ENCODE data around the gene NEK2.
"Not testable (repeated sequence)": the region's sequence is repeated elsewhere in the genome, so short reads cannot be mapped to it uniquely, and the experiment has no call there.

Gene NEK2

GRCh38 chr1:211648980-211649934 lies 26.2 kb downstream of the NEK2 start:
- DNase-seq = no peak

GRCh38 chr1:211648336-211648735 lies 27.1 kb downstream of the NEK2 start:
- DNase-seq = no peak

DNA sequence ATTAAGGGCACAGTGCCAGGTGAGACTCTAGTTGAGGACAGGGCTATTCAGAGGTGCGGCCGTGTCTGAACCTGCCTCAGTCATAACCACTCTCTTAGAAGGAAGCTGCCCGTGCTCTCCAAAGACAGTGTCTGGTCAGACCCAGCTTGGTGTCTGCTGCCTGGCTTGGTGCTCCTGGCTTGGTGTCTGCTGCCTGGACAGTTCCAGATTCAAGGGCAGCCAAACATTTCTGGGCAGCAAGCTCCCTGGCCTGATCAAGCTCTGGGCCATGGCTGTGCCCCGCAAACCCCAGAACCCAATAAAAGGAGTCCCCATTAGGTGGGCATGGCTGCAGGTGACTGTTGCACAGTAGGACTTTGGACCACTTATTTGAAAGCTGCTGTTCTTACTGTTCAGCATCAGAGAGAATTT lies 27.7 kb downstream of the NEK2 start:
- DNase-seq = no peak

DNA sequence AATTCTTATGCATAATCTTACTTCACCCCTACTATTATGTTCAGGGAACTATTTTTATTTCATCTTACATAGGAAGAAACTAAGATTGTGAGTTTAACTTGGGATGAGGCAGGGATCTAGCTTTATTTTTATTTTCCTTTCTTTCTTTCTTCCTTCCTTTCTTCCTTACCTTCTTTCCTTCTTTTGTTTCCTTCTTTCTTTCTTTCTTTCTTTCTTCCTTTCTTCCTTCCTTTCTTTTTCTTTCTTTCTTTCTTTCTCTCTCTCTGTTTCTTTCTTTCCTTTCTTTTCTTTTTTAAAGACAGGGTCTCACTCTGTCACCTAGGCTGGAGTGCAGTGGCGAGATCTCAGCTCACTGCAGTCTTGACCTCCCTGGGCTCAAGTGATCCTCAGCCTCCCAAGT lies 28.9 kb downstream of the NEK2 start:
- DNase-seq = no peak

GRCh38 chr1:211645601-211646000 lies 29.8 kb downstream of the NEK2 start:
- DNase-seq = not testable (repeated sequence)

GRCh38 chr1:211644653-211645052 lies 30.8 kb downstream of the NEK2 start:
- no peak for DNase-seq

GRCh38 chr1:211643324-211644212 lies 31.9 kb downstream of the NEK2 start:
- DNase-seq = no peak

- DNase-seq = no peak
Observed at GRCh38 chr1:211642870-211643269, 32.6 kb downstream of the NEK2 start.

GRCh38 chr1:211641942-211642341 lies 33.5 kb downstream of the NEK2 start:
- no peak for DNase-seq

- no peak for DNase-seq
Observed at GRCh38 chr1:211641044-211641800, 34.2 kb downstream of the NEK2 start.

GRCh38 chr1:211640301-211640630 lies 35.2 kb downstream of the NEK2 start:
- DNase-seq = no peak

GRCh38 chr1:211639475-211640300 lies 35.7 kb downstream of the NEK2 start:
- no peak for DNase-seq

DNA sequence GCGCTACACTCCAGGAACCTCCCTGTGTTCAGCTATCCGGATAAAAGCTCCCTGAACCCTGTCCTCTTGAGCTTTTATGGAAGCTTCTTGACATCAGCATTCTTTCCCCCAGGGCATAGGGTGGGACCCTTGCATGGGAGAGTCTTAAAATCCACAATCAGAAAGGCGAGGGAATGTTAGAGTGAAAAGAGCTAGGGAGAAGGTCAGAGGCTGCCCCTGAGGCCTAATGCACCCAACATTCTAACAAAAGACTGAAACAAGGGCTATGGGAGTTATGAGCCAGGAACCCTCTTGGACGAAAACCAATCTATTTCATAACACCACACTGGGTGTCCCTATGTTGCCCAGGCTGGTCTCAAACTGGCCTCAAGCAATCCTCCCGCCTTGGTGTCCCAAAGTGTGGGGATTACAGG lies 36.7 kb downstream of the NEK2 start:
- no peak for DNase-seq

- no peak for DNase-seq
Observed at GRCh38 chr1:211638246-211638645, 37.2 kb downstream of the NEK2 start.

DNA sequence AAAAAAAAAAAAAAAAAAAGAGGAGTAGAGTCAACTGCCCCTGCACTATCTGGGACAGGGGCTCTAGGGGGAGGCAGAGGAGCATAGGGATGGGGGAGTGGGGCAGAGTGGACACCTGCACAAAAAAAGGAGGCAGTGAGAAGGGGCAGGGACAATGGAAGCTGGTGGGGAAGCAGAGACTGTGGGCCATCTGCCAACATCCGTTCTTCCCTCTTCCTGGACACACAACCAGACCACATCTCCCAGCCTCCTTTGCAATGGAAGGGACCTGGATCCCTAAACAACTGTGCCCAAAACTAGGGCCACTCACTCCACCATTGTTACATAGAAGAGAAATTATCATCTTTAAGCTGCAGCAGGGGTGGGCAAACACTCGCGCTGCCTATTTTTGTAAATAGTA lies 38.4 kb downstream of the NEK2 start:
- DNase-seq = no peak

DNA sequence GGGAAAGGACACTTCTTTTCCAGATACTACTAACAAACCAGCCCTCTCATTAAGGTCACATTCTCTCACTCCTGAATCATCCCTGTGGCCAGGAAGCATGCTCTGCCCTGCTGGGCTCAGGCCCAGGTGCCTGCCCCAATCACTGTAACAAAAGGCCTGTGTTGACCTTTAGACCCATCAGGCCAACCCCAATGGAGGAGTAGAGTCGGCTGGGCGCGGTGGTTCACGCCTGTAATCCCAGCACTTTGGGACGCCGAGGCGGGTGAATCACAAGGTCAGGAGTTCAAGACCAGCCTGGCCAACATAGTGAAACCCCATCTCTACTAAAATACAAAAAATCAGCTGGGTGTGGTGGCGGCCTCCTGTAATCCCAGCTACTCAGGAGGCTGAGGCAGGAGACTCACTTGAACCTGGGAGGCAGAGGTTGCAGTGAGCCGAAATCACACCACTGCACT lies 38.8 kb downstream of the NEK2 start:
- not testable (repeated sequence) for DNase-seq

- DNase-seq = no peak
Observed at GRCh38 chr1:211635597-211636205, 39.7 kb downstream of the NEK2 start.

- DNase-seq = no peak
Observed at GRCh38 chr1:211634931-211635330, 40.5 kb downstream of the NEK2 start.

DNA sequence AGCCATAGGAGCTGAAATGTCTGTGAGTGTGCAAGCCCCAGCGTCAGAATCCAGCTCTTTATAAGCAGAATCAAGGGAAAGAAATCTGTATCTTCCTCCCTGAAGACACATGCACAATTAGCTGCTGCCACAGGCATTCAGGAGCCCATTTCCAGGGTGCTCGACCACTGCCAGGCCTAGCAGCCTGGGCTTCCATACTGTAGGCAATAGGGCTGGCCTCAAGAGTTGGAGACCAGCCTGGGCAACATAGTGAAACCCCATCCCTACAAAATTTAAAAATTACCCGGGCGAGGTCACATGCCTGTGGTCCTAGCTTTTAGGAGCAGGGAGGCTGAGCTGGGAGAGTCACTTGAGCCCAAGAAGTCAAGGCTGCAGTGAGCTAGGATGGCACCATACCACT lies 41.0 kb downstream of the NEK2 start:
- no peak for DNase-seq

DNA sequence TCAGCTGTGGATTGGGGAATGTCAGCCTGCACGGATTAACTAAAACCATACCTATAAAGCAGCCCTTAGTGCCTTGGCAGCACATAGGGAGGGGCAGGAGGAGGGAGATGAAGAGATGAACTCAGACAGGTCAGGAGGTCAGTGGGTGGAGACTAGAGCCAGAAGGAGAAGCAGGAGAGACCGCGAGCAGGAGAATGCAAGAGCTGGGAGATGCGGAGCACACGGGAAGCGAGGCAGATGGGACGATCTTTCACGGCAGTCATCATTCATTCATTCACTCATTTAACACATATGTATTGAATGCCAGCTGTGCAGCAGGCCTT lies 41.9 kb downstream of the NEK2 start:
- DNase-seq = no peak

GRCh38 chr1:211632808-211633523 lies 42.5 kb downstream of the NEK2 start:
- DNase-seq = no peak
